ENCODE results near the gene VCPKMT.

DNA sequence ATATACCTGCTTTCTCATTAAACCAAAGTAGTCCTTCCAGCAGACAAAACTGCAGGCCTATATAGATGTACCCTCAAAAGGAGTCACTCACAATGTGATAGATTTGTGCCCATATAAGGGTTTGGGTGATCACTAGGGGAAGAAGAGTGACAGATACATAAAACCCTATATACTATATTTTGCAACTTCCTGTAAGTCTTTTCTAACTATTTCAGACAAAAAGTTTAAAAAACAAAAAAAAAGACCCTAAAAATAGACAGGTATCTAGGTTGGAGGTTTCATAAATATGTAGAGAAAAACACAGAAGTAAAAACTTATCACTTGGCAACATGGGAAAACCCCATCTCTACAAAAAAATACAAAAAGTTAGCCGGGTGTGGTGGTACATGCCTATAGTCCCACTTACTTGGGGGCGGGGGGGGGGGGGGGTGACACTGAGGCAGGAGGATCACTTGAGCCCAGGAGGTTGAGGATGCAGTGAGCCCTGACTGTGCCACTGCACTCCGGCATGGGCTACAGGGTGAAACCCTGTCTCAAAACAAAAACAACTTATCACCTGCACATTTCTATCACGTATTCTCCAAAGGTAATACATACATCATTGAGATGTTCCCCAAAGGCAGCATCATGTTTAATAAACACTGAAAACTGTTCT lies 2.9 kb downstream of the VCPKMT start:
- no peak for TF ChIP-seq CTCF (IDR thresholded peaks at IDR 0.05)
- no peak for TF ChIP-seq POLR2A (IDR thresholded peaks at IDR 0.05)

All from Peyer's patch (tissue), 4 donors.